Gastrocnemius medialis (tissue), 4 donors: Measurements from ENCODE around the gene RSU1. TPM values are rescaled to one million over a fixed set of nuclear protein-coding genes. Genes with fewer than 3 reads are reported as not detected.

Experiments used
- ATAC-seq, 2 donors: fragments of 150-250 bp; one replicate each; pipeline ENCODE4 v1.9.1; 2016
- DNase-seq, 2 donors: peaks; one replicate each; pipeline ENCODE4 v3.0.0-alpha.2; 2019
- H3K27ac ChIP-seq, 4 donors: fragments of 200-600 bp; sonication (generic); 1 replicate in 1 of 4; 2 replicates in 3 of 4; pipeline ENCODE4 v1.5.1; 2016 to 2018; ENCODE audit warnings: mild to moderate bottlenecking in 2 of 4, moderate library complexity in 1 of 4
- H3K27me3 ChIP-seq, 3 donors: fragments of 200-600 bp; sonication (generic) in 2 of 3; 1 replicate in 1 of 3; 2 replicates in 2 of 3; pipeline versions ENCODE4 v1.5.1 to v1.6.0; 2016 to 2019; ENCODE audit warnings: mild to moderate bottlenecking in 1 of 3, moderate library complexity in 1 of 3
- H3K36me3 ChIP-seq, 2 donors: fragments of 200-600 bp; sonication (generic) in 1 of 2; one replicate each; pipeline ENCODE4 v1.5.1; 2017 to 2018
- H3K4me1 ChIP-seq, 2 donors: fragments of 200-600 bp; sonication (generic) in 1 of 2; one replicate each; pipeline ENCODE4 v1.5.1; 2016 to 2017; ENCODE audit warnings: mild to moderate bottlenecking in 2 of 2
- H3K4me3 ChIP-seq, 4 donors: fragments of 200-600 bp; sonication (generic) in 3 of 4; 1 replicate in 1 of 4; 2 replicates in 3 of 4; pipeline ENCODE4 v1.5.1; 2016 to 2019; ENCODE audit warnings: mild to moderate bottlenecking in 2 of 4
- H3K9me3 ChIP-seq, 3 donors: fragments of 200-600 bp; sonication (generic) in 2 of 3; 1 replicate in 1 of 3; 2 replicates in 2 of 3; pipeline ENCODE4 v1.5.1; 2016 to 2019
- POLR2A ChIP-seq, 2 donors: fragments of 450-650 bp; IDR thresholded peaks; one replicate each; pipeline ENCODE4 v1.6.1; 2017; ENCODE audit warnings: antibody characterized with exemption in 2 of 2, mild to moderate bottlenecking in 2 of 2, moderate library complexity in 2 of 2
- in situ Hi-C, 4 donors: fragments of 200-750 bp; cut with MboI; loops; one replicate each; pipeline versions ENCODE4 v1.15.0 to v1.8.0; 2017; ENCODE audit warnings: low sequenced_read_pairs in 4 of 4
- intact Hi-C: fragments of 100-400 bp; cut with DNase I; formaldehyde crosslinking; loops from one replicate; pipeline ENCODE4 v1.15.1; 2023; ENCODE audit warnings: low total_unique reads
- total RNA-seq, 4 donors: library from RNA; depleted of rRNA; stranded (reverse); fragments of >200 nt; gene quantifications; one replicate each; pipeline versions ENCODE4 v1.1.0 to v1.2.3, GENCODE V29; 2016
- TF ChIP-seq, protein P1 (sequence below), 5 experiments: fragments of 450-650 bp in 3 of 5; fragments of 200-600 bp in 2 of 5; sonication (generic) in 2 of 5; IDR thresholded peaks in 4 of 5; conservative IDR thresholded peaks in 1 of 5; 1 replicate in 4 of 5; 2 replicates in 1 of 5; pipeline ENCODE4 v1.5.1; 2016 to 2019; ENCODE audit warnings: antibody characterized with exemption in 5 of 5, mild to moderate bottlenecking in 3 of 5, moderate library complexity in 3 of 5

RSU1 gene
- total RNA-seq, 4 donors from 2014 or later, result 24.2 to 32.8 (median 26.1) TPM

DNA sequence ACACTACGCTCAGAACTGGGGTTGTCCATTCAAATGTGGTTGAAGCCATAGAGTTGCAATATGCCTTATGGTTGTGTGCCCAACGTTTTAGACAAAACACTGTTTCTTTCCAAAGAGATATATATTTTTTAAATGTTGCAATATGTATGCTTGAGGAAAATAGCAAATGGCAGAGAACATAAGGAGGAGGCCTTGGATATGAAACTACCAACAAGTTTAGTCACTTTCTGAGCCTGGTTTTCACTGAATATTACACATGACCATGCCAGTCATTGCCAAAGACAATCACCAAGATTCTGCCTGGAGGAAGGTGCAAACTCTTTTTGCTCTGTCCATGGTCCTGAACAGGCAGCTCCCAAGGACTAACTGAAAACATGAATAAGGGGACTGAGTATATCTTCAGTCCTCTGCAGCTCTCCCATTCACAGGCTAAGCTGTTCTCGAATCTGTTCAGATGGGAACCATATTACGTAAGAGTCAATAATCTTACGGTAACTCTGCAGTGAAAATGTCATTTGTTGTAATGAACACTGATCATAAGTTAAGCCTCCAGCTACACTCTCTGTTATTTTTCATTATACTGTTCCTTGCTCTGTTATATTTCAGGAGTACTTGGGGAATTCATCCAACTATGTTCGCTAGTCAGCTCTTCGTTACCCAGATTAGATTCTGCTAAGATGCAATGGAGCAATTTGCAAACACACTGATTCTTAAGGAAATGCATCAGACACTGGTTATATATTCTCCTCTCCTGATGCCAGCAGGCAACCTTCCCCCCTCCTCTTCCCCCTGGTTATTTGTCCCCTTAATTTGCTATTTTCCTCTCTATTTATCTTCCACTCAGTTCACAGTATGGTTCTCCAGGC lies 204.9 kb downstream of the RSU1 start:
- in situ Hi-C loops (no loop called here), intact Hi-C loops (no loop called here)
- Histone ChIP-seq H3K27ac (no peak overlapping the region), H3K9me3 (no peaks in the 10 kb centered on the region), H3K36me3 (no peaks in the 10 kb centered on the region), H3K4me1 (no peaks in the 10 kb centered on the region), H3K4me3 (no peak overlapping the region), H3K27me3 (no peaks in the 10 kb centered on the region)
- DNase-seq (no peak), ATAC-seq (no peak)
- TF ChIP-seq, protein P1, sequence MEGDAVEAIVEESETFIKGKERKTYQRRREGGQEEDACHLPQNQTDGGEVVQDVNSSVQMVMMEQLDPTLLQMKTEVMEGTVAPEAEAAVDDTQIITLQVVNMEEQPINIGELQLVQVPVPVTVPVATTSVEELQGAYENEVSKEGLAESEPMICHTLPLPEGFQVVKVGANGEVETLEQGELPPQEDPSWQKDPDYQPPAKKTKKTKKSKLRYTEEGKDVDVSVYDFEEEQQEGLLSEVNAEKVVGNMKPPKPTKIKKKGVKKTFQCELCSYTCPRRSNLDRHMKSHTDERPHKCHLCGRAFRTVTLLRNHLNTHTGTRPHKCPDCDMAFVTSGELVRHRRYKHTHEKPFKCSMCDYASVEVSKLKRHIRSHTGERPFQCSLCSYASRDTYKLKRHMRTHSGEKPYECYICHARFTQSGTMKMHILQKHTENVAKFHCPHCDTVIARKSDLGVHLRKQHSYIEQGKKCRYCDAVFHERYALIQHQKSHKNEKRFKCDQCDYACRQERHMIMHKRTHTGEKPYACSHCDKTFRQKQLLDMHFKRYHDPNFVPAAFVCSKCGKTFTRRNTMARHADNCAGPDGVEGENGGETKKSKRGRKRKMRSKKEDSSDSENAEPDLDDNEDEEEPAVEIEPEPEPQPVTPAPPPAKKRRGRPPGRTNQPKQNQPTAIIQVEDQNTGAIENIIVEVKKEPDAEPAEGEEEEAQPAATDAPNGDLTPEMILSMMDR (IDR thresholded peaks at IDR 0.05 in 4 of 5, conservative IDR thresholded peaks at IDR 0.05 in 1 of 5), result no peak
- no peak for TF ChIP-seq POLR2A (IDR thresholded peaks at IDR 0.05)

DNA sequence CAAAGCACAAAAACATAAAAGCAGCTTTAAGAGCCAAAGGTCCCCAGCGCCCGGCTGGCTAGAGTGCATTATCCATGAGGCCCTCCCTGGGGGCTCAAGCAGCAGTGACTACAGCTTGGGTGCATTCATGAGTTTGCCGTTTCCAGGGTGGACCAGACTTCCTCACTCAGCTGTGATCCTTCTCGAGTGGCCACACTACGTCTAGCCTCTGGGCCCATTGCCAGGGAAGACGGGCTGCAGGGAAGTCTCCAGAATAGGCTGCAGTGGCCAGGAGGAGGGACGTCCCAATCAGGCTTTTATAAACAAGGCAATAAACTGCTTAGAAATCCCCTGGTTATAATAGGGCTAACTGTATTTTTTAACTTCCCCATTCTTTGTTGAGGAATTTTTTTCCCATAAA lies 206.2 kb downstream of the RSU1 start:
- DNase-seq, result no peak

DNA sequence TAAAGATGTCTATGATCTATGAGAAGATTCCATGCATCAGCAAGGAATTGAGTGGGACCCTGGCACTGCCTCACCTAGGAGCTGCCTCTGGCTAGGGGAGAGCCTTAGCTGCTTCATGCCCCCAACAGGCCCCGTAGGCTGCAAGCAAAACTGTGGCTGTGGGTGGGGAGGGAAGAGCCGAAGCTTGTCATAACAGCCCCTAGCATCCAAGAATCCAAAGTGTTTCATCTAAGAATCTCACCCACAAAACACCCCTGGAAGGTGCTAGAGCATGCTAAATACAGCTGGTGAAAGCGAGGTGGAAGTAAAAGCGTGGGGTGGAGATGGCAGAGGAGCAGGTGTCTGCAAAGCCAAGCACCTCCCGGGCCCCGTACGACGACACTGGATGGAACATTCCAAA lies 208.0 kb downstream of the RSU1 start:
- H3K9me3 ChIP-seq, result no peaks in the 10 kb centered on the region
- H3K4me3 ChIP-seq, result no peak overlapping the region
- H3K4me1 ChIP-seq, result no peaks in the 10 kb centered on the region
- H3K36me3 ChIP-seq, result no peaks in the 10 kb centered on the region
- intact Hi-C loops (no loop called here), in situ Hi-C loops (no loop called here)
- no peaks in the 10 kb centered on the region for H3K27me3 ChIP-seq
- DNase-seq (no peak), ATAC-seq (no peak)
- TF ChIP-seq, protein P1 (IDR thresholded peaks at IDR 0.05 in 4 of 5, conservative IDR thresholded peaks at IDR 0.05 in 1 of 5), result no peak
- TF ChIP-seq POLR2A (IDR thresholded peaks at IDR 0.05), result no peak
- no peak overlapping the region for H3K27ac ChIP-seq

More for the DNA sequence above, 206.2 kb downstream of the RSU1 start:
- Histone ChIP-seq H3K4me1 (no peaks in the 10 kb centered on the region), H3K4me3 (no peak overlapping the region), H3K27me3 (no peaks in the 10 kb centered on the region), H3K36me3 (no peaks in the 10 kb centered on the region), H3K9me3 (no peaks in the 10 kb centered on the region), H3K27ac (no peak overlapping the region)
- intact Hi-C loops (no loop called here), in situ Hi-C loops (no loop called here)
- no peak for ATAC-seq
- no peak for TF ChIP-seq POLR2A (IDR thresholded peaks at IDR 0.05)
- TF ChIP-seq, protein P1 (IDR thresholded peaks at IDR 0.05 in 4 of 5, conservative IDR thresholded peaks at IDR 0.05 in 1 of 5), result no peak

DNA sequence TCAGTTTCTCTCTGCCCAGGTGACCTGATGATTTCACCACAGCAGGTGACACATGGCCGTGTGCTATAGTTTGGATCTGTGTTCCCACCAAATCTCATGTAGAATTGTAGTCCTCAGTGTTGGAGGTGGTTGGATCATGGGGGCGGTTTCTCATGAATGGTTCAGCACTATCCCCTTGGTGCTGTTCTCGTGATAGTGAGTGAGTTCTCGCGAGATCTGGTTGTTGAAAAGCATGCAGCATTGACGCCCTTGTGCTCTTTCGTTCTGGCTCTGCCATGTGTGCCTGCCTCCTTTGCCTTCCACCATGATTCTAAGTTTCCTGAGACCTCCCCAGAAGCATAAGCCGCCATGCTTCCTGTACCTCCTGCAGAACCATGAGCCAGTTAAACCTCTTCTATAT lies 210.3 kb downstream of the RSU1 start:
- no peak for ATAC-seq
- Histone ChIP-seq H3K27me3 (no peaks in the 10 kb centered on the region), H3K9me3 (no peaks in the 10 kb centered on the region), H3K27ac (no peak overlapping the region), H3K4me3 (no peak overlapping the region), H3K36me3 (no peaks in the 10 kb centered on the region), H3K4me1 (no peaks in the 10 kb centered on the region)
- in situ Hi-C loops (no loop called here), intact Hi-C loops (no loop called here)
- no peak for DNase-seq
- TF ChIP-seq, protein P1 (IDR thresholded peaks at IDR 0.05 in 4 of 5, conservative IDR thresholded peaks at IDR 0.05 in 1 of 5), result no peak
